Liver (tissue), 2 donors: ENCODE results near the gene MED23.

Experiments used
- CTCF ChIP-seq: fragments of 150-350 bp; IDR thresholded peaks from 2 replicates; pipeline ENCODE4 v1.5.1; 2017; ENCODE audit warnings: improper control_type of control experiment, low read depth, low read length; ENCODE audit not compliant: missing input control
- REST ChIP-seq: IDR thresholded peaks from 2 replicates; pipeline ENCODE4 v1.6.1; 2016; ENCODE audit warnings: antibody characterized with exemption, mild to moderate bottlenecking
- donor health status: healthy.

- TF ChIP-seq CTCF (no peak), REST (no peak)
Observed at GRCh38 chr6:131673184-131673583, 45.1 kb upstream of the MED23 start.
